GM18505 (cell line): ENCODE data around the gene TPRN.
A peak's percentile ranks its signal among the peaks of the same experiment; 100 is the strongest.

Experiments
- ATAC-seq: cut with Tn5 transposase; IDR thresholded peaks from one replicate; pipeline ENCODE4 v1.9.1; 2021; ENCODE audit not compliant: unreplicated experiment
- POLR2A ChIP-seq: IDR thresholded peaks from 4 replicates; pipeline ENCODE4 v1.6.1; 2011; ENCODE audit warnings: borderline replicate concordance; ENCODE audit not compliant: insufficient read depth, insufficient read length; ENCODE audit errors: extremely low read depth

The TPRN gene

DNA sequence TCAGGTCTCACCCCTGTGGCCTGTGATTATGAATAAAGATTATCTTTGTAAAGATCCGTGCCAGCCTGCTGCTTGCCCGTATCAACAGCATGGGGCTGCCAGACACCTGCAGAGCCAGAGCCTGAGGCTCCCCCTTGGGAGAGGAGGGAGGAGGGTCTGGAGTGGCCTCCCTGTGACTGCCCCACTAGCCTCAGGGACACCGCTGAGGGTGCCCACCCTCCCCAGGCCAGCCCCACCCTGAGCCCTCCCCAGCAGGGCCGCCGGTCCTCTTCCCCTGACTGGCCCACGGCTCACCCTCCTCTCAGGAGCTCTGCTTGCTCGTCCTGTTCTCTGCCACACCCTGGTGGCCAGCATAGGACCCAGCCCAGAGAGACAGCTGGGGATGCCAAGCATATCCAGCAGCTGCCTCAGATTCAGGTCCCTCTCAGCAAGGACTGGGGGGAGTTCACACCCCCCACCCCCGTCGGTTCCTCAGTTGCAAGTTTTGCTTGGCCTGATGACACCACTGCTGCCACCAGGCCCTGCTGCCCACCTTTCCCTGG lies 10.2 kb downstream of the TPRN start:
- no peak for ATAC-seq
- TF ChIP-seq POLR2A, result no peak

DNA sequence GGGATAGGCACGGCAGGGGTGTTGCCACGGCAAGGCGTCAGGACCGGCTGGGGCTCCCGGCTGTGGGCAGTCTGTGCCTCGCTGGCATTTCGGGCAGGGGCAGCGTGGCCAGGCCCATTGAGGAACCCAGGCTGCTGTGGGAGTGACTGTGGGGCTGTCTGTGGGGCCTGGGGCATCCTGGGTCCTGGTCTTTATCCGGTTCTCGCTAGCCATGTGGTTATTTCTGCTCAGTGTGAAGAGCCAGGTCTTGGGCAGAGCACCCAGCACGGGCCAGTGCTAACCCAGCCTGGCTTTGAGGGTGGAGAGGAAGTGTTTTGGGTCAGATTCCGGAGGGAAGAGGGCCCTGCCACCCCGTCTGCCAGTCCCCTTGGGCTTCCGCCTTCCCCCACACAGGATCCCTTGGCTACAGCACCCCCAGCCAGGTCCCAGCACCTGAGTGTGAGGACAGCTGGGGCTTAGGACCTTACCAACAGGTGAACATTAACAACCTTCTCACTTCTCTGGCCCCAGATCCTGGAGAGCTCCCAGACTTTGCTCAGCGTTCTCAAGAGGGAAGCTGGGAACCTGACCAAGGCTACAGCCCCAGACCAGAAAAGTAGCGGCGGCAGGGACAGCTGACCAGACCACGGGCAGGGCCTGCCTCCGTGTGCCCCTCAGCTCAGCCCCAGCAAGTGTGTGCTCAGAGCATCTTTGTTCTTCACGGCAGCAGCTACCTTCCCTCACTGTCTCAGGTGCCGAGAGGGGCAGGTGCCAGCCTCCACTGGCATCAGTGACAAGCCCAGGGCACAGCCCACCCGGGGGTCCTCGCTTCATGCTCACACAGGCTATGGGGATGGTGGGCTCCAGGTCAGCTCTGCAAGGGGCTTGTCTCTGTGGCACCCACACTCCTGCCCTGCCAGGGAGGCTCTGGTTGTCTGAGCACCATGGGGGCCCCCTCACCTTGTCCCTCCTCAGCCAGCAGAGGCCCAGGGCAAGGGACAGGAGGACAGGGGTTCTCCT lies 10.9 kb downstream of the TPRN start:
- TF ChIP-seq POLR2A, result no peak
- no peak for ATAC-seq

DNA sequence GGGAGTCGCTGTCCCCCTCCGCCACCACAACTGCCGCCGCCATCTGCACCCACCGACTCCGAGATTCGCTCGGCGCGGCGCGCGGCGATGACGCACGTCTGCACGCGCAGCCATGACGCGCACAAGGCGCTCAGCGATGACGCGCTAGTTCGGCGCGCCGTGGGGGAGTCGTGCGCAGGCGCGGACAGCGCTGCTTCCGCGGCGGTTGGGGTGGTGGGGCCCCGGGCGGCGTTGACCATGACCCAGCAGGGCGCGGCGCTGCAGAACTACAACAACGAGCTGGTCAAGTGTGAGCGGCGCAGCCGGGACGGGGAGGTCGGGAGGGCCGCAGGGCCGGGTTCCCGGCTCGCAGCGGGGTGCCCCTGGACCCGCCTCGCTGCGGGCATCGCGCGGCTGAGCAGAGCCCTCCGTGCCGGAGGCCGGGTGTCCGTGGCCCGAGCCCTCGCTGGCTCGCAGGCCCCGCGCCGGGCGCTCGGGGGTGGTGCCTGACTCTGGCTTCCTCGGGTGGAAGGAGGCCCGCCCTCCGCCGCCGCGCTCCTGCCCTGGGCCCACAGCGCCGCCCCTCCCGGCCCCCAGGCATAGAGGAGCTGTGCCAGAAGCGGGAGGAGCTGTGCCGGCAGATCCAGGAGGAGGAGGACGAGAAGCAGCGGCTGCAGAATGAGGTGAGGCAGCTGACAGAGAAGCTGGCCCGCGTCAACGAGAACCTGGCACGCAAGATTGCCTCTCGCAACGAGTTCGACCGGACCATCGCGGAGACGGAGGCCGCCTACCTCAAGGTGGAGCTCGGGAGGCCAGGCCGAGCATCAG lies 11.8 kb downstream of the TPRN start, which contains the start of the genes ANAPC2 and SSNA1:
Gene ANAPC2, minus strand, starts transcription at position 71 of the 807 bp plus-strand sequence. Its CDS starts 28 bp downstream, at position 43.
Gene SSNA1, plus strand, starts transcription at position 187 of the 807 bp plus-strand sequence. Its CDS starts 51 bp downstream, at position 238.
- ATAC-seq, result peak; percentile 79
- peak; percentile 88 for TF ChIP-seq POLR2A

DNA sequence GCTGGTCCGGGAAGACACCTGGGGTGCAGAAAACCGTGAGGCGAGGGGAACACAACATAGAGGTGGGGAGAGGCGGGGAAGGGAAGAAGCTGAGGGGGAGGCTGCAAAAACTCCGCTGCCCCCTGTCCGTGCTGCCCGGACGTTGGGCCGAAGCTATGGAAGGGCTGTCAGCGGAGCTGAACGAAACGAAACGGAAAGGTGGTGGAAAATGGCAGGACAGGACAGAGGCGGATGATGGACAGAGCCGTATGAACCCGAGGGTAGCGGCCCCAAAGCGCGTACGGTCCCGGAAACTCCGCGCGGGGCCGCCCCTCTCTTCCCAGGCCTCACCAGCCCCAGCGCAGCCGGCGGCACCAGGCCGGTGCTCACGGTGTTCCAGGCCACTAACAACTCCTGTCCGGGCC lies 12.5 kb downstream of the TPRN start:
- peak; percentile 3 for ATAC-seq
- TF ChIP-seq POLR2A, result no peak

DNA sequence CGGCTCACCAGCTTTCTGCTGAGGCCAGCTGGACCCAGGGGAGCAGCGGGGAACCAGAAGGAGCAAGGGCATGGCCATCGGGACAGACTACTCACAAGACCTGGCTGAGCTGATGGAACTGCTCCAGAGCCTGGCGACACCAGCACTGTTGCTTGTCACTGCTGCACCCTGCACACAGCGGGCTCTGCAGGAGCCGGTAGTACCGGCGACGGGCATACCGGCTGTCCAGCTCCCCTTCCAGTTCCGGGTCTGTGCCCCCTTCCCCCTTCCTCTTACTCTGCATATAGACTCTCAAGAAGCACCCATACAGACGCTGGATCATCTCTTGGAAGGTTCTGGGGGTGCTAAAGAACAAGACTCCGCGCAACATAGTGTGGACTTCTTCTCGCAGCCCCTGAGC lies 13.2 kb downstream of the TPRN start:
- no peak for TF ChIP-seq POLR2A
- ATAC-seq, result no peak

DNA sequence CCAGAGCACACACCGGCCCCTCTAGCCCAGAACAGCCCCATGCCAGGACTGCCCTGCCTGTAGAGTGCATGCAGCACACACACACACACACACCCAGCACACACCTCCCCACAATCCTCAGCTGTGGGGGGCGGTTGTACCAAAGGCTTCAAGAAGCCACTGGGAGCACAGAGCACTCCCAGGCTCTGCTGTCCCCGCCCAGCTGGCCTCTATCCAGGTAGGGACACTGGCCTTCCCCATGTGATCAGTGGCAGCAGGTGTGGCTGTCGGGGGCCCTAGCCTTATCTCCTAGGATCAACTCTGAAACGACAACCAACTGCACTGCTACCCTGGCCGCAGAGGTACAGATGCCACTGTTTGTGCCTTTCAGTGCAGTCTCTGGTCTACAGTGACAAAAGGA lies 14.2 kb downstream of the TPRN start:
- ATAC-seq, result no peak
- no peak for TF ChIP-seq POLR2A

DNA sequence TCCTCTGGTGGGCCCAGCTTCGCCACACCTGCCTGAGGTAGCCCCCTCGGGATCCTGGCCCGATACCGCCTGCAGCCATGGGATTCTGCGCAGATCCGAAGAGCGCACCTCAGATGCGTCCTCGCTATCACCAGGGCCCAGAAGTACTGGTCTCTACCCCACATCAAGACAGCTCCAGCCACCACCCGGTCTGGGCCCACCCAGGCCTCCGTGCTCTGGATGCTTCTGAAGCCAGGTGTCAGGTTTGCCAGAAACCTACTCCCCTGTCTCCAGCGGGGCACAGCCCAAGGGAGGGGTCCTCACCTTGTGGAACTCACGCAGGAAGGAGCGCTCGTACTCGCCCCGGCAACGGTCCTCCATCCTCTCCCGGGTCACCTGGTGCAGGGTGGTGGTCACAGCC lies 14.6 kb downstream of the TPRN start:
- ATAC-seq, result no peak
- no peak for TF ChIP-seq POLR2A

DNA sequence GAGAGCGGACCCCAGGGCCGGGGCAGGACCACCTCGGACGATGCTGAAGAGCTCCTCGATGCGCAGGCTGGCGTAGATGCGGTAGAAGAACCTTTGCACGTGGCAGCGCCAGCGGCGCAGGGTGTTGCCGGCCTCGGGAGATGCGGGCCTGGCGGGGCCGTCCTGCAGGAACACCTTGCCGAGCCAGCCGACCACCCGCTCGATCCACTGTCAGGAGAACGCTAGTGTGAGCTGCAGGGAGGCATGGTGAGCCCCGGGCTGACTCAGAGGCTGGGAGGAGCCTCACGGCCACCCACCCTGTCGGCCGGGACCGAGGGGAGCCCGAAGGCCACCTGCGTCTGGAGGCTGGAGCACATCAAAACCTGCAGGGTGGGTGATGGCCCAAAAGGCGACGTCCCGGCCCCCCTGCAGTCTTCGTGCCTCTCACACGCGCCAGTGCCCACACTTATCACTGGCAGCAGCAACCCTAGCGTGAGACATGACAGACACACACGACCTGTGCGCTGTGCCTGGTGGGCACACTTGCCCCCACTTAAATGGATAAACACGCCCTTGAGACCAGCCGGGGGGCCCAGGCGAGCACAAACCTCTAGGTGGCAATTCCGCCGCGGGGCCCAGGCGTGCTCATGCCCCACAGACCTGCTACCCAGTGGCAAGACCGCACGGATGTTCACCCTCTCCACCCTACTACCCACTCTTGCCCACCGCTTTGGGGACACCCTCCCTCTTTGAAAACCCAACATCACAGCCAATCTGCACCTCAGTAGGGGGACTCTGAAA lies 15.5 kb downstream of the TPRN start:
- ATAC-seq, result no peak

DNA sequence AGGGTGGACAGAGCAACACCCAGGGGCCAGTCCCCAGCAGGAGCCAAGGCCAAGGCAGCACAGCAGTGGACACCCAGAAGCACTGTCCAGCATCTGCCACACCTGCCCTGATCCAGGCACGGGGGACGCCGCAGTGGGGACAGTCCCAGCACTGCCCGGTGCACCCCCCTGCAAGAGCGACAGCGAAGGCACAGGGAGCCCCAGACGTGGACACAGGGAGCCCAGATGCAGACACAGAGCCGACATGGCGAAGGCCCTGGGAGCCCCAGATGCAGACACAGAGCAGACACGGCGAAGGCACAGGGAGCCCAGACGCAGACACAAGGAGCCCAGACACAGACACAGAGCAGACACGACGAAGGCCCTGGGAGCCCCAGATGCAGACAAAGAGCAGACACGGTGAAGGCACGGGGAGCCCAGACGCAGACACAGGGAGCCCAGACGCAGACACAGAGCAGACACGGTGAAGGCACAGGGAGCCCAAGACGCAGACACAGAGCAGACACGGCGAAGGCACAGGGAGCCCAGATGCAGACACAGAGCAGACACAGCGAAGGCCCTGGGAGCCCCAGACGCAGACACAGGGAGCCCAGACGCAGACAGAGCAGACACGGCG lies 16.5 kb downstream of the TPRN start:
- ATAC-seq, result no peak

More for the DNA sequence above, 15.5 kb downstream of the TPRN start:
- no peak for TF ChIP-seq POLR2A

DNA sequence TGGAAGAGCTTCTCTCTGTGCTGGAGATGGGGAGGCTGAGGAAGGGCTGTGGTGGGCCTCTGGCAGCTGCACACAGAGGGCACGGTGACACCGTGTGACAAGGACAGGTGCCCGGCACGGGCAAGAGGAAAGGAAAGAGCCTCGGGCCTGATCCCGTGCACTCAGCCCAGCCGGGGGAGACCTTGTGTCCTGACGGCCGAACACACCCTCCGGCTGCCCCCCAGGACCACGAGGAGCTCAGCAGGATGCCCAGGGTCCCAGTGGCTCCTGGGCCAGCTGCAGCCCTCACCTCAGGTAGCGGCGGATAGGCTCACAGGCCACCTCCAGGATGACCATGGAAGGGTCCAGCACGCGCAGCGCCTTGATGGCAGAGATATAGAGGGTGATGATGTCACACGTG lies 17.7 kb downstream of the TPRN start:
- ATAC-seq, result no peak
- no peak for TF ChIP-seq POLR2A

More for the DNA sequence above, 16.5 kb downstream of the TPRN start:
- TF ChIP-seq POLR2A, result no peak

DNA sequence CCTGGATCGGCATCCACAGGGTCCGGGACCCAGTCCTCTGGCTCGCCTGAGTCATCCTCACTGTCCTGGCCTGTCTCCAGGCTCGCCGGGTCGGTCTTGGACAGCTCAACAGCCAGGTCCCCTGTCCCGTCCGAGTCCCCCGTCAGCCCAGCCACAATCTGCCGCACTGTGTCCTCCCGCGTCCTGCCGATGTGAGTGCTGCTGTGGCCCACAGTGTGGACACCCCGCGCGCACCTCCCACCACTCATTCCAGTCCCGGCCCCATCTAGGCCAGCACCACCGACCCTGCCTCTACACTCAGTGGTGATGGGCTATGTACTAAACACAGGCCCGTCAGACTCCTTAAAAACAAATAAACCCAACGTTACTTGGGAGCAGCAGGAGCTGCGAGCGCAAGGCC lies 18.9 kb downstream of the TPRN start:
- no peak for ATAC-seq
- no peak for TF ChIP-seq POLR2A

DNA sequence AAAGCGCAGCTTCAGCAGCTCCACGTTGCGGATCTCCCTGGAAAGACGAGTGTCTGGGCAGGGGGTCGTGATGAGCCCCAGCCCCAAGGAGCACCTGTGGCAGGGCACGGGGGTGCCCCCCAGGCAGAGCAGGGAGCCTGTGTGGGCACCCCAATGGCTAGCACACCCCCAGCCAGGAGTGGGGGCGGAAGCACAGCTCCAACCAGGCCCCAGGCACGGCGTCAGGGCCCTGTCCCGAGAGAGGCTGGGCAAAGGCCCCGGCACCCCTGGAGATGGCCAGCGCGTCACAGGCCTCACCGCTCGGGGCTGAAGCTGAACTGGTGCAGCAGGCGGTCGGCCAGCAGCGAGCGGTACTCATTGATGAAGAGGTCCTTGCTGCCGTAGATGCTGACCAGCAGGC lies 20.1 kb downstream of the TPRN start:
- ATAC-seq, result no peak

More for the DNA sequence above, 20.1 kb downstream of the TPRN start:
- TF ChIP-seq POLR2A, result no peak
